K562 (cell line): ENCODE results near the gene YEATS2. TPM values are rescaled to one million over a fixed set of nuclear protein-coding genes. Genes with fewer than 3 reads are reported as not detected.

ENCODE experiments used
- ATF1 ChIP-seq, 2 experiments: fragments of 450-650 bp in 1 of 2; IDR thresholded peaks; 2 replicates each; pipeline ENCODE4 v1.6.1; 2016; ENCODE audit warnings: missing compliant biosample characterization in 1 of 2, missing genetic modification characterization in 1 of 2
- ZSCAN29 ChIP-seq: fragments of 450-650 bp; IDR thresholded peaks from 2 replicates; pipeline ENCODE4 v1.6.1; 2017
- polyA plus RNA-seq, 8 experiments: library from polyadenylated mRNA; depleted of rRNA in 4 of 8; stranded (reverse) in 5 of 8; unstranded in 3 of 8; fragments of >200 nt; fragmentation: Nextera tagmentation in 2 of 8; fragmentation: Illumina TruSeq in 1 of 8; extraction: Ambion mirVana in 2 of 8; extraction: Trizol in 1 of 8; gene quantifications; 2 replicates each; pipeline versions ENCODE4 v1.2.1 to v1.2.3, GENCODE V29; 2011 to 2014; ENCODE audit warnings: inconsistent platforms in 1 of 8, missing spikeins in 1 of 8
- total RNA-seq, 7 experiments: library from RNA; depleted of rRNA in 6 of 7; stranded (reverse); fragments of >200 nt in 6 of 7; fragmentation: Illumina TruSeq in 2 of 7; extraction: Trizol in 2 of 7; gene quantifications; 2 replicates each; pipeline versions ENCODE4 v1.2.1 to v1.2.3, GENCODE V29; 2011 to 2021; ENCODE audit warnings: low replicate concordance in 1 of 7
- TF ChIP-seq, protein P1 (sequence below): IDR thresholded peaks from 3 replicates; pipeline ENCODE4 v1.6.1; 2011; ENCODE audit warnings: borderline replicate concordance, mild to moderate bottlenecking; ENCODE audit not compliant: insufficient read length, insufficient read depth
- TF ChIP-seq, protein P2 (sequence below), 2 experiments: fragments of 450-650 bp in 1 of 2; sonication (generic) in 1 of 2; formaldehyde crosslinking in 1 of 2; IDR thresholded peaks; 2 replicates each; pipeline versions ENCODE4 v1.7.1 to v1.9.0; 2016 to 2022; ENCODE audit warnings: inconsistent platforms in 1 of 2, mild to moderate bottlenecking in 1 of 2, missing genetic modification reagents in 1 of 2

The YEATS2 gene
- total and polyA plus RNA-seq, 9 of the 15 experiments (the other 6 are each of a cell fraction or from before 2014, with no cell fraction given): 1.8 to 35.2 (median 19.0) TPM

- TF ChIP-seq, protein P1, sequence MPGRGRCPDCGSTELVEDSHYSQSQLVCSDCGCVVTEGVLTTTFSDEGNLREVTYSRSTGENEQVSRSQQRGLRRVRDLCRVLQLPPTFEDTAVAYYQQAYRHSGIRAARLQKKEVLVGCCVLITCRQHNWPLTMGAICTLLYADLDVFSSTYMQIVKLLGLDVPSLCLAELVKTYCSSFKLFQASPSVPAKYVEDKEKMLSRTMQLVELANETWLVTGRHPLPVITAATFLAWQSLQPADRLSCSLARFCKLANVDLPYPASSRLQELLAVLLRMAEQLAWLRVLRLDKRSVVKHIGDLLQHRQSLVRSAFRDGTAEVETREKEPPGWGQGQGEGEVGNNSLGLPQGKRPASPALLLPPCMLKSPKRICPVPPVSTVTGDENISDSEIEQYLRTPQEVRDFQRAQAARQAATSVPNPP: no peak
- TF ChIP-seq ATF1 (CRISPR knock-in tag; IDR thresholded peaks at IDR 0.05) (no peak), ATF1 (tag; IDR thresholded peaks at IDR 0.05) (peak; percentile 57), ZSCAN29 (no peak)
- TF ChIP-seq, protein P2, sequence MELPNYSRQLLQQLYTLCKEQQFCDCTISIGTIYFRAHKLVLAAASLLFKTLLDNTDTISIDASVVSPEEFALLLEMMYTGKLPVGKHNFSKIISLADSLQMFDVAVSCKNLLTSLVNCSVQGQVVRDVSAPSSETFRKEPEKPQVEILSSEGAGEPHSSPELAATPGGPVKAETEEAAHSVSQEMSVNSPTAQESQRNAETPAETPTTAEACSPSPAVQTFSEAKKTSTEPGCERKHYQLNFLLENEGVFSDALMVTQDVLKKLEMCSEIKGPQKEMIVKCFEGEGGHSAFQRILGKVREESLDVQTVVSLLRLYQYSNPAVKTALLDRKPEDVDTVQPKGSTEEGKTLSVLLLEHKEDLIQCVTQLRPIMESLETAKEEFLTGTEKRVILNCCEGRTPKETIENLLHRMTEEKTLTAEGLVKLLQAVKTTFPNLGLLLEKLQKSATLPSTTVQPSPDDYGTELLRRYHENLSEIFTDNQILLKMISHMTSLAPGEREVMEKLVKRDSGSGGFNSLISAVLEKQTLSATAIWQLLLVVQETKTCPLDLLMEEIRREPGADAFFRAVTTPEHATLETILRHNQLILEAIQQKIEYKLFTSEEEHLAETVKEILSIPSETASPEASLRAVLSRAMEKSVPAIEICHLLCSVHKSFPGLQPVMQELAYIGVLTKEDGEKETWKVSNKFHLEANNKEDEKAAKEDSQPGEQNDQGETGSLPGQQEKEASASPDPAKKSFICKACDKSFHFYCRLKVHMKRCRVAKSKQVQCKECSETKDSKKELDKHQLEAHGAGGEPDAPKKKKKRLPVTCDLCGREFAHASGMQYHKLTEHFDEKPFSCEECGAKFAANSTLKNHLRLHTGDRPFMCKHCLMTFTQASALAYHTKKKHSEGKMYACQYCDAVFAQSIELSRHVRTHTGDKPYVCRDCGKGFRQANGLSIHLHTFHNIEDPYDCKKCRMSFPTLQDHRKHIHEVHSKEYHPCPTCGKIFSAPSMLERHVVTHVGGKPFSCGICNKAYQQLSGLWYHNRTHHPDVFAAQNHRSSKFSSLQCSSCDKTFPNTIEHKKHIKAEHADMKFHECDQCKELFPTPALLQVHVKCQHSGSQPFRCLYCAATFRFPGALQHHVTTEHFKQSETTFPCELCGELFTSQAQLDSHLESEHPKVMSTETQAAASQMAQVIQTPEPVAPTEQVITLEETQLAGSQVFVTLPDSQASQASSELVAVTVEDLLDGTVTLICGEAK (IDR thresholded peaks at IDR 0.05): peak; percentile 18; the same call in 1 of the 2 replicates
- TF ChIP-seq, protein P2 (CRISPR knock-in tag; IDR thresholded peaks at IDR 0.05): no peak
These were observed at the start of gene YEATS2 (continued) for GRCh38 chr3:183697610-183698317.
